HG02938 (cell line): ENCODE results near the gene RNPEPL1.

ENCODE experiments used
- ATAC-seq: cut with Tn5 transposase; IDR thresholded peaks from one replicate; pipeline ENCODE4 v1.9.1; 2021; ENCODE audit warnings: mild to moderate bottlenecking, moderate library complexity; ENCODE audit not compliant: unreplicated experiment

Gene RNPEPL1

GRCh38 chr2:240588669-240589068 is 20.4 kb downstream of the RNPEPL1 start:
- no peak for ATAC-seq

GRCh38 chr2:240589375-240589774 is 21.1 kb downstream of the RNPEPL1 start:
- no peak for ATAC-seq

- no peak for ATAC-seq
These were observed 21.7 kb downstream of the RNPEPL1 start for GRCh38 chr2:240589850-240590525.

- no peak for ATAC-seq
These were observed 22.4 kb downstream of the RNPEPL1 start for GRCh38 chr2:240590681-240591111.

- ATAC-seq, result no peak
These were observed 22.9 kb downstream of the RNPEPL1 start for GRCh38 chr2:240591226-240591625.

GRCh38 chr2:240591784-240592183 is 23.5 kb downstream of the RNPEPL1 start:
- ATAC-seq, result no peak

- no peak for ATAC-seq
These were observed 24.9 kb downstream of the RNPEPL1 start for GRCh38 chr2:240593026-240593702.

- ATAC-seq, result no peak
These were observed 25.6 kb downstream of the RNPEPL1 start for GRCh38 chr2:240593703-240594451.

- no peak for ATAC-seq
These were observed 26.5 kb downstream of the RNPEPL1 start for GRCh38 chr2:240594511-240595380.

- ATAC-seq, result no peak
These were observed 27.2 kb downstream of the RNPEPL1 start for GRCh38 chr2:240595381-240596079.

GRCh38 chr2:240596080-240596460 is 27.8 kb downstream of the RNPEPL1 start:
- no peak for ATAC-seq

GRCh38 chr2:240596491-240596931 is 28.2 kb downstream of the RNPEPL1 start:
- ATAC-seq, result no peak

- ATAC-seq, result no peak
These were observed 28.8 kb downstream of the RNPEPL1 start for GRCh38 chr2:240597054-240597418.

- ATAC-seq, result no peak
These were observed 29.3 kb downstream of the RNPEPL1 start for GRCh38 chr2:240597419-240598181.

- no peak for ATAC-seq
These were observed 30.1 kb downstream of the RNPEPL1 start for GRCh38 chr2:240598311-240598911.

- no peak for ATAC-seq
These were observed 30.9 kb downstream of the RNPEPL1 start for GRCh38 chr2:240599141-240599583.

- no peak for ATAC-seq
These were observed 32.2 kb downstream of the RNPEPL1 start for GRCh38 chr2:240600451-240600961.

GRCh38 chr2:240601061-240601830 is 33.0 kb downstream of the RNPEPL1 start:
- no peak for ATAC-seq
